Measurements from ENCODE around the gene PACRG.

- TF ChIP-seq, protein P1, sequence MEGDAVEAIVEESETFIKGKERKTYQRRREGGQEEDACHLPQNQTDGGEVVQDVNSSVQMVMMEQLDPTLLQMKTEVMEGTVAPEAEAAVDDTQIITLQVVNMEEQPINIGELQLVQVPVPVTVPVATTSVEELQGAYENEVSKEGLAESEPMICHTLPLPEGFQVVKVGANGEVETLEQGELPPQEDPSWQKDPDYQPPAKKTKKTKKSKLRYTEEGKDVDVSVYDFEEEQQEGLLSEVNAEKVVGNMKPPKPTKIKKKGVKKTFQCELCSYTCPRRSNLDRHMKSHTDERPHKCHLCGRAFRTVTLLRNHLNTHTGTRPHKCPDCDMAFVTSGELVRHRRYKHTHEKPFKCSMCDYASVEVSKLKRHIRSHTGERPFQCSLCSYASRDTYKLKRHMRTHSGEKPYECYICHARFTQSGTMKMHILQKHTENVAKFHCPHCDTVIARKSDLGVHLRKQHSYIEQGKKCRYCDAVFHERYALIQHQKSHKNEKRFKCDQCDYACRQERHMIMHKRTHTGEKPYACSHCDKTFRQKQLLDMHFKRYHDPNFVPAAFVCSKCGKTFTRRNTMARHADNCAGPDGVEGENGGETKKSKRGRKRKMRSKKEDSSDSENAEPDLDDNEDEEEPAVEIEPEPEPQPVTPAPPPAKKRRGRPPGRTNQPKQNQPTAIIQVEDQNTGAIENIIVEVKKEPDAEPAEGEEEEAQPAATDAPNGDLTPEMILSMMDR (IDR thresholded peaks at IDR 0.05) = no peak
- no peak for TF ChIP-seq ESRRA (IDR thresholded peaks at IDR 0.05; ENCODE audit: borderline replicate concordance, low read length)
- TF ChIP-seq HMGXB4 (CRISPR knock-in tag; IDR thresholded peaks at IDR 0.05; ENCODE audit: borderline replicate concordance) = no peak
- TF ChIP-seq EP300 (IDR thresholded peaks at IDR 0.05) = no peak
- TF ChIP-seq, protein P2, sequence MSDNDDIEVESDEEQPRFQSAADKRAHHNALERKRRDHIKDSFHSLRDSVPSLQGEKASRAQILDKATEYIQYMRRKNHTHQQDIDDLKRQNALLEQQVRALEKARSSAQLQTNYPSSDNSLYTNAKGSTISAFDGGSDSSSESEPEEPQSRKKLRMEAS (IDR thresholded peaks at IDR 0.05) = no peak
- TF ChIP-seq KDM5A (IDR thresholded peaks at IDR 0.05) = no peak
- TF ChIP-seq ZC3H11A (IDR thresholded peaks at IDR 0.05) = no peak
Measured at GRCh38 chr6:162862941-162863340, 135.2 kb downstream of the PACRG start.
